ENCODE measurements around the gene TMEM128. TPM values are rescaled to one million over a fixed set of nuclear protein-coding genes. Genes with fewer than 3 reads are reported as not detected.

Gene TMEM128
- total and polyA plus RNA-seq, 2 donors (not counting 1 experiment from before 2014, with no cell fraction given) = 26.4 to 52.1 TPM

DNA sequence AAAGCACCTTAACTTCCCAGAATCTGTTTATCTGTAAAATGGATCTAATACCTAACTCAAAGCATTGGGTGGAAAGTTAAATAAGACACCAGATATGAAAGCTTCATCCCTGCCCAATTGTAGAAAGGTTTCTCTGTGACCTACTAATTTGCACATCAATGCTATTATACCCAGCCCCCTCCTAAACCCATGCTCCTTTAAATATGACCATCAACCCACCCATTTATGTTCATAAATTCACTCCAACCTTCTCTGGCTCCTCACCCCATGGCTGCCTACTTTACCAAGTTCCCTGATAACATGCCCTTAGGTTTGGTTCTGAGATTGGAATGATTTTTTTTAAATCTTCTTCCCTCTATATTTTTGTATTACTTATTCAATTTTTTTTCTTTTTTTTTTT lies 40.1 kb upstream of the TMEM128 start:
- H2AFZ ChIP-seq (ENCODE audit: low read length) = no peak overlapping the region

GRCh38 chr4:4284827-4285618 lies 37.0 kb upstream of the TMEM128 start:
- Histone ChIP-seq H3K9ac (ENCODE audit: insufficient read depth, low read length) (no peak overlapping the region), H3K4me3 (replicated peaks in 1 of 4; ENCODE audit: control extremely low read depth in 1 of 4, insufficient read depth in 1 of 4, low read depth in 3 of 4, low read length in 4 of 4) (no peak overlapping the region), H3K9me3 (ENCODE audit: control insufficient read depth, insufficient read depth, low read depth, low read length) (no peaks in the 10 kb centered on the region), H3K4me1 (ENCODE audit: control insufficient read depth, extremely low read depth, insufficient read depth, low read length) (peaks cover 8% of the 10 kb centered on the region), H3K79me2 (ENCODE audit: control insufficient read depth, insufficient read depth, low read length) (peaks cover 24% of the 10 kb centered on the region), H3K27ac (ENCODE audit: insufficient read depth, low read length) (no peak overlapping the region), H2AFZ (ENCODE audit: low read length) (no peak overlapping the region), H3K36me3 (ENCODE audit: control insufficient read depth, insufficient read depth, low read length) (peaks cover 10% of the 10 kb centered on the region), H3K27me3 (ENCODE audit: control insufficient read depth, insufficient read depth, low read length) (no peaks in the 10 kb centered on the region), H4K20me1 (ENCODE audit: control insufficient read depth, extremely low read depth, insufficient read depth, low read length) (no peaks in the 10 kb centered on the region), H3K4me2 (ENCODE audit: extremely low read depth, insufficient read depth, low read length) (no peak overlapping the region)
- TF ChIP-seq CTCF (conservative IDR thresholded peaks at IDR 0.05 in 1 of 2, IDR thresholded peaks at IDR 0.05 in 1 of 2; ENCODE audit: low read depth in 1 of 2, low read length in 2 of 2) = no peak
- TF ChIP-seq EZH2 (IDR thresholded peaks at IDR 0.05; ENCODE audit: low read length, missing control alignments) = no peak
- DNase-seq (ENCODE audit: low read depth in 2 of 2) = peak; percentile 21 to 39

More for the DNA sequence above, 40.1 kb upstream of the TMEM128 start:
- peaks cover 13% of the 10 kb centered on the region for H3K4me1 ChIP-seq (ENCODE audit: control insufficient read depth, extremely low read depth, insufficient read depth, low read length)
- no peak overlapping the region for H3K4me2 ChIP-seq (ENCODE audit: extremely low read depth, insufficient read depth, low read length)
- no peak for DNase-seq (ENCODE audit: low read depth in 2 of 2)
- peaks cover 41% of the 10 kb centered on the region for H3K79me2 ChIP-seq (ENCODE audit: control insufficient read depth, insufficient read depth, low read length)
- H3K27ac ChIP-seq (ENCODE audit: insufficient read depth, low read length) = no peak overlapping the region
- H4K20me1 ChIP-seq (ENCODE audit: control insufficient read depth, extremely low read depth, insufficient read depth, low read length) = no peaks in the 10 kb centered on the region
- H3K4me3 ChIP-seq (replicated peaks in 1 of 4; ENCODE audit: control extremely low read depth in 1 of 4, insufficient read depth in 1 of 4, low read depth in 3 of 4, low read length in 4 of 4) = no peak overlapping the region
- no peak overlapping the region for H3K9ac ChIP-seq (ENCODE audit: insufficient read depth, low read length)
- no peak for TF ChIP-seq CTCF (conservative IDR thresholded peaks at IDR 0.05 in 1 of 2, IDR thresholded peaks at IDR 0.05 in 1 of 2; ENCODE audit: low read depth in 1 of 2, low read length in 2 of 2)
- no peak for TF ChIP-seq EZH2 (IDR thresholded peaks at IDR 0.05; ENCODE audit: low read length, missing control alignments)
- no peaks in the 10 kb centered on the region for H3K27me3 ChIP-seq (ENCODE audit: control insufficient read depth, insufficient read depth, low read length)
- H3K36me3 ChIP-seq (ENCODE audit: control insufficient read depth, insufficient read depth, low read length) = peaks cover 2% of the 10 kb centered on the region
- no peaks in the 10 kb centered on the region for H3K9me3 ChIP-seq (ENCODE audit: control insufficient read depth, insufficient read depth, low read depth, low read length)

GRCh38 chr4:4281787-4282186 lies 33.8 kb upstream of the TMEM128 start:
- H2AFZ ChIP-seq (ENCODE audit: low read length) = no peak overlapping the region
- H3K27ac ChIP-seq (ENCODE audit: insufficient read depth, low read length) = no peak overlapping the region
- no peaks in the 10 kb centered on the region for H3K9me3 ChIP-seq (ENCODE audit: control insufficient read depth, insufficient read depth, low read depth, low read length)
- no peak for DNase-seq (ENCODE audit: low read depth in 2 of 2)
- no peak overlapping the region for H3K4me2 ChIP-seq (ENCODE audit: extremely low read depth, insufficient read depth, low read length)
- H3K36me3 ChIP-seq (ENCODE audit: control insufficient read depth, insufficient read depth, low read length) = peaks cover 12% of the 10 kb centered on the region
- H3K79me2 ChIP-seq (ENCODE audit: control insufficient read depth, insufficient read depth, low read length) = no peaks in the 10 kb centered on the region
- H3K4me3 ChIP-seq (replicated peaks in 1 of 4; ENCODE audit: control extremely low read depth in 1 of 4, insufficient read depth in 1 of 4, low read depth in 3 of 4, low read length in 4 of 4) = no peak overlapping the region
- no peaks in the 10 kb centered on the region for H3K4me1 ChIP-seq (ENCODE audit: control insufficient read depth, extremely low read depth, insufficient read depth, low read length)
- no peaks in the 10 kb centered on the region for H3K27me3 ChIP-seq (ENCODE audit: control insufficient read depth, insufficient read depth, low read length)
- no peaks in the 10 kb centered on the region for H4K20me1 ChIP-seq (ENCODE audit: control insufficient read depth, extremely low read depth, insufficient read depth, low read length)
- no peak for TF ChIP-seq EZH2 (IDR thresholded peaks at IDR 0.05; ENCODE audit: low read length, missing control alignments)
- TF ChIP-seq CTCF (conservative IDR thresholded peaks at IDR 0.05 in 1 of 2, IDR thresholded peaks at IDR 0.05 in 1 of 2; ENCODE audit: low read depth in 1 of 2, low read length in 2 of 2) = no peak
- no peak overlapping the region for H3K9ac ChIP-seq (ENCODE audit: insufficient read depth, low read length)

Data from fibroblast of lung (primary cell).